Measurements from ENCODE around the gene DSP. TPM values are rescaled to one million over a fixed set of nuclear protein-coding genes. Genes with fewer than 3 reads are reported as not detected.

Gene DSP
- total and polyA plus RNA-seq, 2 experiments from 2014 or later: 16.8 to 43.7 TPM

GRCh38 chr6:7542065-7542873 lies 798 bp downstream of the DSP start (continued):
- TF ChIP-seq ZNF462 (CRISPR knock-in tag; IDR thresholded peaks at IDR 0.05): no peak
- TF ChIP-seq POLR2AphosphoS5 (IDR thresholded peaks at IDR 0.05; ENCODE audit: low read depth): no peak
- TF ChIP-seq REST (IDR thresholded peaks at IDR 0.05; ENCODE audit: unreplicated experiment): no peak
- TF ChIP-seq JUNB (IDR thresholded peaks at IDR 0.05; ENCODE audit: unreplicated experiment): no peak
- TF ChIP-seq EZH2 (IDR thresholded peaks at IDR 0.05; ENCODE audit: low read depth, unreplicated experiment): no peak

Measured in GM23338 (cell line).